H9 (cell line): ENCODE results near the gene PEX10. TPM values are rescaled to one million over a fixed set of nuclear protein-coding genes. Genes with fewer than 3 reads are reported as not detected.

Experiments used
- DNase-seq: peaks from one replicate; pipeline ENCODE4 v3.0.0-alpha.2; 2017
- H2AFZ ChIP-seq: one replicate; pipeline ENCODE4 v1.6.1; 2013; ENCODE audit warnings: mild to moderate bottlenecking, low read length, control low read depth, moderate library complexity
- H2AK5ac ChIP-seq: 2 replicates; pipeline ENCODE4 v1.6.1; 2013; ENCODE audit warnings: low read length, control low read depth, mixed read lengths; ENCODE audit not compliant: insufficient read length
- H2BK120ac ChIP-seq: one replicate; pipeline ENCODE4 v1.6.1; 2013; ENCODE audit warnings: low read depth, mild to moderate bottlenecking, low read length, control low read depth, inconsistent platforms; ENCODE audit not compliant: poor library complexity, severe bottlenecking
- H2BK12ac ChIP-seq: 2 replicates; pipeline ENCODE4 v1.6.1; 2013; ENCODE audit warnings: low read length, control low read depth, mixed read lengths, low read depth; ENCODE audit not compliant: insufficient read length
- H2BK15ac ChIP-seq: 2 replicates; pipeline ENCODE4 v1.6.1; 2013; ENCODE audit warnings: low read depth, low read length, control low read depth
- H2BK20ac ChIP-seq: one replicate; pipeline ENCODE4 v1.6.1; 2013; ENCODE audit warnings: low read depth, mild to moderate bottlenecking, low read length, control low read depth, inconsistent platforms; ENCODE audit not compliant: poor library complexity, severe bottlenecking
- H2BK5ac ChIP-seq: 2 replicates; pipeline ENCODE4 v1.6.1; 2013; ENCODE audit warnings: low read length, control low read depth, mixed read lengths; ENCODE audit not compliant: insufficient read length
- H3K14ac ChIP-seq: 2 replicates; pipeline ENCODE4 v1.6.1; 2013; ENCODE audit warnings: low read length, control low read depth; ENCODE audit not compliant: insufficient read depth
- H3K18ac ChIP-seq: 2 replicates; pipeline ENCODE4 v1.6.1; 2013; ENCODE audit warnings: low read depth, mild to moderate bottlenecking, mixed read lengths, low read length, control low read depth; ENCODE audit not compliant: insufficient read length
- H3K23ac ChIP-seq: 2 replicates; pipeline ENCODE4 v1.6.1; 2013; ENCODE audit warnings: low read length, control low read depth, mixed read lengths, low read depth; ENCODE audit not compliant: insufficient read length
- H3K23me2 ChIP-seq: 2 replicates; pipeline ENCODE4 v1.6.1; 2013; ENCODE audit warnings: low read depth, mild to moderate bottlenecking, mixed read lengths, low read length, control low read depth; ENCODE audit not compliant: insufficient read length, poor library complexity, severe bottlenecking
- H3K27ac ChIP-seq: 2 replicates; pipeline ENCODE4 v1.5.1; 2013; ENCODE audit warnings: low read length, control low read depth, mixed read lengths, low read depth; ENCODE audit not compliant: insufficient read length
- H3K27me3 ChIP-seq: 2 replicates; pipeline ENCODE4 v1.6.1; 2013; ENCODE audit warnings: low read length, control low read depth, inconsistent platforms; ENCODE audit not compliant: insufficient read depth
- H3K4ac ChIP-seq: 2 replicates; pipeline ENCODE4 v1.6.1; 2013; ENCODE audit warnings: low read depth, mild to moderate bottlenecking, control low read depth, inconsistent platforms, low read length, moderate library complexity
- H3K4me1 ChIP-seq: 2 replicates; pipeline ENCODE4 v1.6.1; 2013; ENCODE audit warnings: low read length, control low read depth, inconsistent platforms; ENCODE audit not compliant: insufficient read depth
- H3K4me2 ChIP-seq: 2 replicates; pipeline ENCODE4 v1.6.1; 2013; ENCODE audit warnings: low read length, control low read depth, mixed read lengths; ENCODE audit not compliant: insufficient read length, insufficient read depth
- H3K56ac ChIP-seq: 2 replicates; pipeline ENCODE4 v1.6.1; 2013; ENCODE audit warnings: low read depth, mild to moderate bottlenecking, mixed read lengths, low read length, control low read depth; ENCODE audit not compliant: insufficient read length
- H3K79me1 ChIP-seq: 2 replicates; pipeline ENCODE4 v1.6.1; 2013; ENCODE audit warnings: low read depth, mild to moderate bottlenecking, moderate library complexity, low read length, control low read depth, inconsistent platforms; ENCODE audit not compliant: insufficient read depth, poor library complexity, severe bottlenecking
- H3K79me2 ChIP-seq: 2 replicates; pipeline ENCODE4 v1.6.1; 2013; ENCODE audit warnings: low read length, control low read depth, inconsistent platforms; ENCODE audit not compliant: insufficient read depth
- H3K9ac ChIP-seq: 2 replicates; pipeline ENCODE4 v1.6.1; 2013; ENCODE audit warnings: low read length, control low read depth, mixed read lengths; ENCODE audit not compliant: insufficient read length; ENCODE audit errors: extremely low read depth
- H3K9me3 ChIP-seq: one replicate; pipeline ENCODE4 v1.6.1; 2013; ENCODE audit warnings: low read depth, low read length, inconsistent platforms; ENCODE audit not compliant: control insufficient read depth
- H3T11ph ChIP-seq: one replicate; pipeline ENCODE4 v1.6.1; 2013; ENCODE audit warnings: mild to moderate bottlenecking, low read length, control low read depth, inconsistent platforms
- H4K20me1 ChIP-seq: one replicate; pipeline ENCODE4 v1.6.1; 2013; ENCODE audit not compliant: control insufficient read depth, insufficient read length, insufficient read depth
- H4K5ac ChIP-seq: 2 replicates; pipeline ENCODE4 v1.6.1; 2013; ENCODE audit warnings: low read depth, mild to moderate bottlenecking, mixed read lengths, low read length, control low read depth; ENCODE audit not compliant: insufficient read length
- H4K8ac ChIP-seq: replicated peaks from 2 replicates; pipeline ENCODE4 v1.6.1; 2013; ENCODE audit warnings: low read length, control low read depth, mixed read lengths, low read depth; ENCODE audit not compliant: insufficient read length
- H4K91ac ChIP-seq: 2 replicates; pipeline ENCODE4 v1.6.1; 2013; ENCODE audit warnings: low read depth, mild to moderate bottlenecking, moderate library complexity, mixed read lengths, low read length, control low read depth; ENCODE audit not compliant: insufficient read length
- H3K27ac Mint-ChIP-seq, 3 experiments: 2 replicates in 2 of 3; 3 replicates in 1 of 3; pipeline ENCODE4 v1.8.0; 2020 to 2021; ENCODE audit warnings: mixed read lengths in 3 of 3, mild to moderate bottlenecking in 1 of 3, moderate library complexity in 1 of 3
- H3K27me3 Mint-ChIP-seq: 2 replicates; pipeline ENCODE4 v1.8.0; 2021; ENCODE audit warnings: low read depth, mild to moderate bottlenecking, moderate library complexity, mixed read lengths
- H3K36me3 Mint-ChIP-seq, 3 experiments: 2 replicates in 2 of 3; 3 replicates in 1 of 3; pipeline ENCODE4 v1.8.0; 2020 to 2021; ENCODE audit warnings: low read depth in 3 of 3, mixed read lengths in 3 of 3; ENCODE audit not compliant: insufficient read depth in 1 of 3
- H3K4me1 Mint-ChIP-seq, 2 experiments: 2 replicates each; pipeline ENCODE4 v1.8.0; 2020; ENCODE audit warnings: mixed read lengths in 2 of 2
- H3K4me3 Mint-ChIP-seq, 2 experiments: 2 replicates in 1 of 2; 3 replicates in 1 of 2; pipeline ENCODE4 v1.8.0; 2020 to 2021; ENCODE audit warnings: mild to moderate bottlenecking in 2 of 2, mixed read lengths in 2 of 2, moderate library complexity in 1 of 2
- H3K9me3 Mint-ChIP-seq, 2 experiments: 2 replicates in 1 of 2; 3 replicates in 1 of 2; pipeline ENCODE4 v1.8.0; 2020; ENCODE audit warnings: mild to moderate bottlenecking in 2 of 2, mixed read lengths in 2 of 2, moderate library complexity in 1 of 2
- WGBS: extraction: QIAGEN DNeasy Blood & Tissue Kit; methylation state at CpG from one replicate; pipeline ENCODE4 v1.1.7; 2013; ENCODE audit warnings: missing lambda C conversion rate, low lambda C conversion rate, mixed read lengths; ENCODE audit not compliant: insufficient read length; ENCODE audit errors: extremely low coverage; 5-methylcytosine and 5-hydroxymethylcytosine counted together
- total RNA-seq: library from RNA; stranded (reverse); gene quantifications from 2 replicates; pipeline ENCODE4 v1.2.1, GENCODE V29; 2021
- TF ChIP-seq, protein P1 (sequence below): fragments of 200-600 bp; sonication (generic); conservative IDR thresholded peaks from 3 replicates; pipeline ENCODE4 v1.8.0; 2021; ENCODE audit warnings: antibody characterized with exemption, mild to moderate bottlenecking

Gene PEX10
- total RNA-seq, 1 experiment from 2014 or later = 34.4 TPM

DNA sequence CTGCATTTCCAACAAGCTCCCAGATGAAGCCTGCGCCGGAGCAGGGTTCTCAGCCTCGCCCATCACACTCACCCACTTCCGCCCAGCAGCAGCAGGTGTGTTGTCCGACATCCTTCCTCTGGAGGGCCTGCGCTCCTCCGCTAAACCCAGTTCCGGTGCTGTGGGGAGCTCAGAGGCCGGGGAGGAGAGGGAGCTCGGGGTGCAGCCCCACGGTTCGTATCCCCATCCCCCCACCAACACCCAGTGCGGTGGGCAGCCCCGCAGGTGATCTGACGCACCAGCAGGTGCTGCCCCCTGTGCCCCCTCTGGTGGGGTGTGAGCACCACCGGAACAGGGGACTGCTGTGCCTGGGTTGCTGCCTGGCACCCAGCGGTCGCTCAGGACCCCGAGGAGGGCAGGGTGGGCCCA lies 3.4 kb upstream of the PEX10 start:
- Histone ChIP-seq H3K27me3 (no peaks in the 10 kb centered on the region), H3K79me2 (no peaks in the 10 kb centered on the region), H3K14ac (no peak overlapping the region; the same call in 1 of the 2 replicates), H2BK12ac (no peak overlapping the region), H3K23ac (no peak overlapping the region), H3K9me3 (no peaks in the 10 kb centered on the region), H2BK5ac (no peak overlapping the region), H3K79me1 (no peaks in the 10 kb centered on the region), H3K9ac (no peak overlapping the region), H2AFZ (no peak overlapping the region), H4K5ac (no peak overlapping the region), H2BK20ac (no peak overlapping the region), H2BK15ac (no peak overlapping the region), H3K23me2 (peaks cover 15% of the 10 kb centered on the region), H2AK5ac (no peak overlapping the region), H4K8ac (no peak overlapping the region), H2BK120ac (no peak overlapping the region), H4K91ac (no peak overlapping the region), H4K20me1 (no peaks in the 10 kb centered on the region), H3K4ac (no peak overlapping the region), H3K27ac (no peak overlapping the region), H3K4me2 (no peak overlapping the region), H3T11ph (no peak overlapping the region), H3K56ac (no peak overlapping the region), H3K4me1 (no peaks in the 10 kb centered on the region), H3K18ac (no peak overlapping the region)
- Mint-ChIP-seq H3K27ac (no peak overlapping the region), H3K36me3 (no peaks in the 10 kb centered on the region; a peak in 1 of 7 replicates), H3K9me3 (no peaks in the 10 kb centered on the region), H3K4me1 (peaks cover 16 to 22% of the 10 kb centered on the region in 2 experiments), H3K27me3 (peaks cover 37% of the 10 kb centered on the region), H3K4me3 (no peak overlapping the region)
- no peak for DNase-seq
- WGBS = no CpG with 5 or more reads among the region's 19 CpGs
- TF ChIP-seq, protein P1, sequence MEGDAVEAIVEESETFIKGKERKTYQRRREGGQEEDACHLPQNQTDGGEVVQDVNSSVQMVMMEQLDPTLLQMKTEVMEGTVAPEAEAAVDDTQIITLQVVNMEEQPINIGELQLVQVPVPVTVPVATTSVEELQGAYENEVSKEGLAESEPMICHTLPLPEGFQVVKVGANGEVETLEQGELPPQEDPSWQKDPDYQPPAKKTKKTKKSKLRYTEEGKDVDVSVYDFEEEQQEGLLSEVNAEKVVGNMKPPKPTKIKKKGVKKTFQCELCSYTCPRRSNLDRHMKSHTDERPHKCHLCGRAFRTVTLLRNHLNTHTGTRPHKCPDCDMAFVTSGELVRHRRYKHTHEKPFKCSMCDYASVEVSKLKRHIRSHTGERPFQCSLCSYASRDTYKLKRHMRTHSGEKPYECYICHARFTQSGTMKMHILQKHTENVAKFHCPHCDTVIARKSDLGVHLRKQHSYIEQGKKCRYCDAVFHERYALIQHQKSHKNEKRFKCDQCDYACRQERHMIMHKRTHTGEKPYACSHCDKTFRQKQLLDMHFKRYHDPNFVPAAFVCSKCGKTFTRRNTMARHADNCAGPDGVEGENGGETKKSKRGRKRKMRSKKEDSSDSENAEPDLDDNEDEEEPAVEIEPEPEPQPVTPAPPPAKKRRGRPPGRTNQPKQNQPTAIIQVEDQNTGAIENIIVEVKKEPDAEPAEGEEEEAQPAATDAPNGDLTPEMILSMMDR = no peak
